Adrenal gland (tissue), 12 donors: ENCODE data around the gene EPB42. TPM values are rescaled to one million over a fixed set of nuclear protein-coding genes. Genes with fewer than 3 reads are reported as not detected.

Experiments used
- DNase-seq, 7 donors: peaks; one replicate each; pipeline ENCODE4 v3.0.0-alpha.2; 2019 to 2020
- H3K27ac ChIP-seq, 5 donors: fragments of 200-600 bp; sonication (generic) in 4 of 5; 1 replicate in 3 of 5; 2 replicates in 2 of 5; pipeline versions ENCODE4 v1.5.1 to v1.8.0; 2016 to 2020; ENCODE audit warnings: mild to moderate bottlenecking in 1 of 5
- H3K27me3 ChIP-seq: fragments of 200-600 bp; 2 replicates; pipeline ENCODE4 v1.8.0; 2021
- H3K36me3 ChIP-seq, 2 donors: fragments of 200-600 bp; replicated peaks in 1 of 2; 1 replicate in 1 of 2; 2 replicates in 1 of 2; pipeline versions ENCODE4 v1.5.1 to v1.8.0; 2018 to 2022
- H3K4me1 ChIP-seq, 2 donors: fragments of 200-600 bp; replicated peaks in 1 of 2; 1 replicate in 1 of 2; 2 replicates in 1 of 2; pipeline versions ENCODE4 v1.5.1 to v1.8.0; 2018 to 2021
- H3K4me3 ChIP-seq, 4 donors: fragments of 200-600 bp; sonication (generic) in 3 of 4; one replicate each; pipeline ENCODE4 v1.5.1; 2016 to 2018
- H3K9me3 ChIP-seq, 3 donors: fragments of 200-600 bp; sonication (generic) in 1 of 3; replicated peaks in 1 of 3; 1 replicate in 2 of 3; 2 replicates in 1 of 3; pipeline versions ENCODE4 v1.5.1 to v1.8.0; 2016 to 2021
- CTCF ChIP-seq, 6 experiments: fragments of 450-650 bp in 4 of 6; fragments of 200-600 bp in 2 of 6; sonication (generic) in 1 of 6; IDR thresholded peaks; 1 replicate in 5 of 6; 2 replicates in 1 of 6; pipeline versions ENCODE4 v1.5.1 to v1.8.0; 2016 to 2021; ENCODE audit warnings: antibody characterized with exemption in 6 of 6, mild to moderate bottlenecking in 2 of 6, moderate library complexity in 1 of 6
- POLR2A ChIP-seq, 2 donors: fragments of 450-650 bp; IDR thresholded peaks; one replicate each; pipeline ENCODE4 v1.6.1; 2017; ENCODE audit warnings: antibody characterized with exemption in 2 of 2, mild to moderate bottlenecking in 2 of 2, moderate library complexity in 1 of 2
- WGBS, 4 donors: extraction: QIAGEN DNeasy Blood & Tissue Kit in 2 of 4; methylation state at CpG; one replicate each; pipeline versions ENCODE4 v1.1.5 to v1.1.7; 2013 to 2017; 5-methylcytosine and 5-hydroxymethylcytosine counted together
- intact Hi-C, 2 donors: fragments of 100-400 bp; cut with DNase I; formaldehyde crosslinking; loops; one replicate each; pipeline versions ENCODE4 v1.14.1 to v1.15.0; 2022 to 2023
- polyA plus RNA-seq, 3 donors: library from polyadenylated mRNA; stranded (reverse); fragments of 200-250 nt in 2 of 3; fragments of 350-450 nt in 1 of 3; fragmentation: Illumina TruSeq in 1 of 3; extraction: RNeasy Lipid Tissue Mini Kit (QIAGEN cat#74804) in 1 of 3; gene quantifications; one replicate each; pipeline ENCODE4 v1.2.3, GENCODE V29; 2013 to 2014
- small RNA-seq, 2 donors: library from RNA; depleted of rRNA; stranded (forward); fragments of <200 nt; gene quantifications; one replicate each; pipeline ENCODE3, GENCODE V24; 2016
- total RNA-seq, 9 donors: library from RNA; depleted of rRNA in 4 of 9; stranded (reverse); fragments of >200 nt in 4 of 9; fragments of 120-200 nt in 1 of 9; fragmentation: NEBNext Ultra II Directional in 1 of 9; extraction: Animal tissue kit (Norgen Biotek cat#: 25700) in 1 of 9; gene quantifications; one replicate each; pipeline versions ENCODE4 v1.1.0 to v1.2.4, GENCODE V29; 2013 to 2023
- donor health status: healthy with polysubstance abuse.
- donor health status: Bipolar disorder and iron deficiency.
- donor health status: DM: yes; HTN: yes; CAD: no.
- donor health status: DM: no; HTN: no; CAD: no.
- donor health status: DM: no; HTN: no; CAD: no.
- donor health status: DM: yes; HTN: yes; CAD: no.

Gene EPB42
- total and polyA plus RNA-seq, 12 donors: 0.10 to 4.7 (median 0.45) TPM; not detected in 9

- no peaks in the 10 kb centered on the region for H3K9me3 ChIP-seq
- H3K27ac ChIP-seq: no peak overlapping the region
- DNase-seq: no peak
- intact Hi-C loops: no loop called here
- H3K4me1 ChIP-seq: no peaks in the 10 kb centered on the region
- no peak overlapping the region for H3K4me3 ChIP-seq
- TF ChIP-seq CTCF (IDR thresholded peaks at IDR 0.05): no peak
- no peak for TF ChIP-seq POLR2A (IDR thresholded peaks at IDR 0.05)
- peaks cover 0 to 44% of the 10 kb centered on the region in 2 donors for H3K36me3 ChIP-seq
- whole genome bisulfite sequencing, 4 donors: 89 to 97% (median 95%) methylated on average over 2 of the region's 2 CpGs
- H3K27me3 ChIP-seq: no peaks in the 10 kb centered on the region
These were observed 69.1 kb downstream of the EPB42 start for GRCh38 chr15:43151688-43152087.

- no peak overlapping the region for H3K27ac ChIP-seq
- DNase-seq: no peak
- intact Hi-C loops: no loop called here
- H3K36me3 ChIP-seq: peaks cover 0 to 39% of the 10 kb centered on the region in 2 donors
- no peaks in the 10 kb centered on the region for H3K9me3 ChIP-seq
- TF ChIP-seq CTCF (IDR thresholded peaks at IDR 0.05) (no peak), POLR2A (IDR thresholded peaks at IDR 0.05) (no peak)
- 91 to 96% (median 93%) methylated on average over 5 of the region's 5 CpGs for WGBS, 4 donors
- no peak overlapping the region for H3K4me3 ChIP-seq
- no peaks in the 10 kb centered on the region for H3K27me3 ChIP-seq
- H3K4me1 ChIP-seq: no peaks in the 10 kb centered on the region
These were observed 70.5 kb downstream of the EPB42 start for GRCh38 chr15:43150191-43150929.

Small RNA genes within 50 kb of the gene (small RNA-seq; reads per million reads assigned to genes)
- gene RF00019: 0 reads per million in 2 donors

Other genes starting within 250 kb of the EPB42 start
- gene UBR1, start 115.0 kb downstream of the EPB42 start, total RNA-seq: 10 to 100 TPM; 15.3 to 37.9 (median 25.5) TPM
- 10 to 100 TPM in 1 of 3 donors, 1 to 10 TPM in 2; 3.9 to 21.1 (median 4.5) TPM for gene UBR1, start 115.0 kb downstream of the EPB42 start, polyA plus RNA-seq
- gene TMEM62, start 87.4 kb downstream of the EPB42 start, total RNA-seq: 10 to 100 TPM; 11.3 to 25.9 (median 18.4) TPM
- 10 to 100 TPM; 17.5 to 21.9 (median 18.4) TPM for gene TMEM62, start 87.4 kb downstream of the EPB42 start, polyA plus RNA-seq
- gene CCNDBP1, start 35.6 kb downstream of the EPB42 start, total RNA-seq: 100 to 1,000 TPM in 2 of 9 donors, 10 to 100 TPM in 7; 66.0 to 160 (median 91.2) TPM
- gene CCNDBP1, start 35.6 kb downstream of the EPB42 start, polyA plus RNA-seq: 100 to 1,000 TPM in 1 of 3 donors, 10 to 100 TPM in 2; 34.1 to 106 (median 35.4) TPM
- under 1 TPM in 2 of 9 donors, not detected in 7; 0.14 TPM for gene TGM5, start 45.9 kb upstream of the EPB42 start, total RNA-seq
- gene TGM5, start 45.9 kb upstream of the EPB42 start, polyA plus RNA-seq: under 1 TPM in 1 of 3 donors, not detected in 2; 0.13 TPM
- gene TGM7, start 81.2 kb upstream of the EPB42 start, total RNA-seq: not detected
- gene TGM7, start 81.2 kb upstream of the EPB42 start, polyA plus RNA-seq: not detected
- gene LCMT2, start 109.6 kb upstream of the EPB42 start, total RNA-seq: 10 to 100 TPM in 3 of 9 donors, 1 to 10 TPM in 6; 5.6 to 14.0 (median 9.5) TPM
- 10 to 100 TPM in 1 of 3 donors, 1 to 10 TPM in 2; 2.3 to 11.9 (median 2.8) TPM for gene LCMT2, start 109.6 kb upstream of the EPB42 start, polyA plus RNA-seq
- gene ZSCAN29, start 150.0 kb upstream of the EPB42 start, total RNA-seq: 10 to 100 TPM; 11.1 to 26.7 (median 20.1) TPM
- 10 to 100 TPM in 2 of 3 donors, 1 to 10 TPM in 1; 5.2 to 13.4 (median 10.4) TPM for gene ZSCAN29, start 150.0 kb upstream of the EPB42 start, polyA plus RNA-seq
- 10 to 100 TPM in 8 of 9 donors, 1 to 10 TPM in 1; 9.3 to 23.3 (median 13.9) TPM for gene TUBGCP4, start 150.1 kb upstream of the EPB42 start, total RNA-seq
- 10 to 100 TPM in 1 of 3 donors, 1 to 10 TPM in 2; 5.3 to 11.9 (median 6.1) TPM for gene TUBGCP4, start 150.1 kb upstream of the EPB42 start, polyA plus RNA-seq